Activated naive CD4-positive, alpha-beta T cell treated with Interleukin-2 at 50 U/mL for 16 hours (primary cell): Measurements from ENCODE around the gene PPP1R9A.

Experiments used
- DNase-seq: peaks from one replicate; pipeline ENCODE4 v3.0.0-alpha.2; 2020

PPP1R9A gene

DNA sequence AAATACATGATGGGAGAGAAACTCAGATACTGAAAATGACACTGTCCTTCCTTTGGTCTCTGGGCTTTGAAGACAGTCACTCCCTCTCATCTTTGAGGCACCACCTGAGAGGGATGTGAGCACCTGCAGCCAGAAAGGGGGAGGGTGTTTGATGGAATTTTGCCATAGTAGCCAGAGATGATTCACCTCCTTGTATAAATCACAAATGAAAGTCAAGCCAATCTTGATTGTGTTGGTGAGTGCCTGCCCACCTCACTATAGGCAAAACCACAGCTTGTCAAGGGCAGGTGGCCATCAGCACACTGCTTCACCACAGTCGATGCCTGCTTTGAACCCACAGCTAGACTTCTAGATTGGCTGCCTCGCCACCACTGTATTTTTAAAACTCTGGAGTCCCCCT, 368.7 kb downstream of the PPP1R9A start:
- DNase-seq = no peak

DNA sequence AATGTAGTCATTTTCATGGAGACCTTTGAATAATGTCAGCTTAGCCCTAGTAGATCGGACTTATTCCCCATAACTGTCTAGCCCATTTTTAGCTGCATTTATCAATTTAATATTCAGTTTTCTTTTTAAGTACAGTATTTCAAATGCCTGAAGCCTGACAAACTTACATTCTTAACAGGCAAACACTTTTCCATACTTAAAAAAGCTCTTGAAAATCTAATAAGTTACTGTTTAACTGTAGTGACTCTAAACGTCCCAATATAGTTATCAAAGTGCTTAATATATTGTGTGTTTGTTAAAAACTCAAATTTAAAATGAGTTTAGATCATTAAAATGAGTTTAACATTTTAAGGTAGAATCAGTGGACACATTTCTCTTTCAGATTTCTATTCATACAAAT, 372.0 kb downstream of the PPP1R9A start:
- DNase-seq = no peak

DNA sequence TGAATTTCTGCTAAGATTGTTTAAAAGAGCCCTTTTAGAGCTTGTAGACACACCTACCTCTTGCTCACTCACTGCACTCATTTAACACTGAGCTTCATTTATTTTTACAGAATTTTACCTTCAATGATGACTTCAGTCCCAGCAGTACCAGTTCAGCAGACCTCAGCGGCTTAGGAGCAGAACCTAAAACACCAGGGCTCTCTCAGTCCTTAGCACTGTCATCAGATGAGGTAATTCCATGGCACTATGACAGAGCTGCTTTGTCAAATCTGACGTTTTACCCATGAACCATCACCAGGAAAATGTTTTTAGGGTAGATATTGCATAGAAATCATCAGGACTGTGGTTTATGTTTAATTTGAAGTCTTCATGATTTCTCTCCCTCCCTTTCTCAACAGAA, 378.7 kb downstream of the PPP1R9A start:
- DNase-seq = no peak

DNA sequence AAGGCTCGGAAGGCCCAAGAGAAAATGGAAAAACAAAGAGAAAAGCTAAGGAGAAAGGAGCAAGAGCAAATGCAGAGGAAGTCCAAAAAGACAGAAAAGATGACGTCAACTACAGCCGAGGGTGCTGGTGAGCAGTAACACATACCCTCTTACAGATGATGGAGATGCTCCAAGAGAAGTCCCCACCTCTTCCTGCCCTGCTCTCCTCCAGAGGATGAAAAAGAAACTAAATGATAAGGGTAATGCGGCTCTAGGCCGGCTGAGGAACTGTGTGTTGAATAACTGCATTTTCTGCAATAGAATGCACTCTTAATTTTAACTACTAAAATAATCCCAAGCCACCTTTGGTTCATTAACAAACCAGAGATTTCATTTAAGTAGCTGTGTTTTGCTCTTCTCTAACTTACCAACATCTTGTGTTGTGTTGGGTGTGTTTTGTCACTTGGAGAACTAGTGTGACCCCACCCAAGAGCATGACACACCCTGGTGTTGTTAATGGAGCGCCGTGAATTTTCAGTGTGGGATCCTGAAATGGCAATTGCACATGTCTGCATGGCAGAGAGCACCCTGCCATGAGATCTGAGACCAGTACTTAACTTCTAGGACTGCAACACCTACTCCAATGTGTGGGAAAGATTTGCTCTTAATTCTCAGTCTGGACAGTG, 382.9 kb downstream of the PPP1R9A start:
- DNase-seq = no peak

DNA sequence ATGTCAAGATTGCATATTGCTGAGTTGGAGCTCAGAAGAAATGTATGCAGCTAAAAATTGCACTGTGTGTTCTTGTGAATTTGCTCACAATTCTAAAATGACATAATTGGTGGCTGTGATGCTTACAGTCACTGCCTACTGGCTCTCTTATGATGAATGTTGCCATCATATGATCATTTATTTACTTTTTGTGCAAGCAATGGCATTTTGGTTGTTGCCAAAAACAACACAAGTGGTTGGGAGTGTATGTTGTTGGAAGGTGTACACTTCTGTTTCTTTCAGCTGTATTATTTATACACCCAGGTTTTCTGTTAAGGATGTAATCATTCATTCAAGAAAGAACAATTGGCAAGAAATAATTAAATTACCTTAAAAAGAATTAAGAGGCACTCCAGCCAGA, 388.0 kb downstream of the PPP1R9A start:
- no peak for DNase-seq

DNA sequence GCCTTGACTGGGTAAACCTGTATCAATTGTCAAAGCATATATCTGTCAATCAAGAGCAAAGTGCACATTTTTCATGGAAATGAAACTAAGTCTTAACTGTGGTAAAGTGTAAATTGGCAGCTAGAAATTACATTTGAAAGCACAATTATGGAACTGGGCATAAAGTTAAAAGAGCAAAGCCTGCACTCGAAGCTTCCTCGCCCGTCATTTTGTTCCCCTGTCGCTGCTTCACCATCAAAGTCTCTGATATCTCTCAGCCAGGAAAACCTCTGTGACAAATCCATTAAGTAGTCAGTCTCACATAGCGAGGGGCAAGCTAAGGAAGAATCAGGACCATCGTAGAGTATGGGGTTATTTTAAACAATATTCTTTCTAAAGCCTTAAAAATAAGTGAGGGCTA, 389.1 kb downstream of the PPP1R9A start:
- no peak for DNase-seq

DNA sequence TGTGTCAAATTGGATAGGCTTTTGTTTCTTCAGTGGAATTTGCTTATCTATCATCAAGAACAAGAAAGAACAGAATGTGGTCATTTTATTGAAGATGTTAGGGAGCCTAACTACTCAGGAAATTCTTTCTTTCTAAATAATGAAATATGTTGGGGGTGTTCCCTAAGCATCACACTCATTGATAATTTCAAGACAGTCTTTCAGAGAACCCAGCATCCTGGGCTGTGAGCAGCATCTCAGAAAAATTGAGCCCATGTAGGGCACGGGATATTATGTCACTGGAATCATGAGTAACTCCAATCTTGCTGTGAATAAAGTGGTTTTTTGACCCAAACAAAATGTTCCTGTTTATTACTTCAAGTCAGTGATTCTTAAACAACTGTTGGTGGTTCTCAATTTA, 389.6 kb downstream of the PPP1R9A start:
- DNase-seq = no peak

DNA sequence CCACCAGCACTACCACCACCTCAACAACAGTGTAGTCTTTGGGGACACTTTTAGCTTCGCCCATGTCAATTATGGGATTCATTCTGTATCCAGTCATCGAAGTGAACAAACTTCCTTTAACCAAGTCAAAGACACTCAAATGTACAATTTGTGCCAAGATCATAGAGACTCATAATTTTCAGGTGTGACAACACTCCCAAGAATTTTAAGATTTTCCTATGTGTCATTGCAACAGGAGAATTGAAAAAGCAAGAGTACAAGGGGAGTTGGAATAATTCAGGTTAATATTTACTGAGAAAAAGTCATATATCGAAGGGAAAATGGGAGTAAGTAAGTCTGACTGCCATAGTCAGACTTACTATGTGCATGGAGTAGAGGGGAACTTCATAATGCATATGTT, 390.7 kb downstream of the PPP1R9A start:
- DNase-seq = no peak

DNA sequence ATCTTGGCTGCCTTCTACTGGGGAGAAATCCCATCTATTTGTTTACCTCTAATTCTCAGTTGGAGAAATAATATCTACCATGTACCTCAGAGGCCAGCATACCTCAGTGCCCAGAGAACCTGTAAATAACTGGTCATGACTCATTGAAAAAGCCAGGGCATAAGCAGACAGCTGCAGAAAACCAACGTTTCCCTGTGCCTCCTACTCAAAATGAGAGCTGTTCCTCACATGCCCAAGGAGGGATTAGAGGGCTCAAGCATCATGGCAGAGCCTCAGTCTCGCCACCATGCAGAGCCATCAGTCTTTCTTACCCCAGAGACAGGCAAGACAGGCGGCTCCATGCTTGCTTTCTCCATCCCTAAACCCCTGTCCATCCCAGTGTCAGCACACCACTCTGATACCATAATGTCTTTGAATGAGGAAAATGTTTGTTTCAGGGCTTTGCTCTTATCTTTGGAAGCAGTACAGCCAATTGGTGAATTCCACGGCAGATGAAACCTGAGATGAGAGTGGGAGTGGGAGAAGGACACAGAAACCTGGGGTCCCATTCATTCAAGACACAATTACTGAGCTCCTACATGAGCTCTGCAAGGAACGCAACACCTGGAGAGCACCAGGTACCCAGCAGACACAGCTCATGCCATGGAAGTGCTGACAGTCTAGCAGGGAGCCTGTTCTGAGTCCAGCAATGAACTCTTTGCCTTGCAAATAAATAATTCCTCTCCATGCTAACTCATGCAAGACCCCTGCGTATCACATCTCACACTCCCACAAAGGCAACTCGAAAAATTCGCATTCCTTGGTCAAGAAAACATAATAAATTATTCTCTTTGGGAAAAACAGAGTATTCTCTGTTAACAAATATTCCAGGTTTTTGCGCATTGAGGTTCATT, 395.9 kb downstream of the PPP1R9A start:
- no peak for DNase-seq

DNA sequence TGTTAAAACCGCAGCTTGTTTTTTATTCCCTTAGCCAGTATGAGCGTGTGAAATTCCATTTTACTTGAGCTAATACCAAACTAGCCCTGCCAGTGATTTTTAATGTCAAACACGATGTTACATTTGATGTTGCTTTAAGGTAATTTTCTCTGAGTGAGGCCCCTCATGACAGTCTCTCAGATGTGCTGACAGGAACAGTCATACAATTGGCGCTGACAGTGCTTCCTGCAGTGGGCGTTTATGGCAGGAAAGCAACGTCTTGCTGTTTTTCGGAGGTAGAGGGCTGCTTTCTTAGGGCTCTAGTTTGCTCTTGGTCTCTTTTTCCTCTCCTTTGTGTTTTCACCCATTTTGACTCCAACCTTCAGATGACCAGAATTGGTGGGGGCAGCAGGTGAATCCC, 397.6 kb downstream of the PPP1R9A start:
- no peak for DNase-seq

DNA sequence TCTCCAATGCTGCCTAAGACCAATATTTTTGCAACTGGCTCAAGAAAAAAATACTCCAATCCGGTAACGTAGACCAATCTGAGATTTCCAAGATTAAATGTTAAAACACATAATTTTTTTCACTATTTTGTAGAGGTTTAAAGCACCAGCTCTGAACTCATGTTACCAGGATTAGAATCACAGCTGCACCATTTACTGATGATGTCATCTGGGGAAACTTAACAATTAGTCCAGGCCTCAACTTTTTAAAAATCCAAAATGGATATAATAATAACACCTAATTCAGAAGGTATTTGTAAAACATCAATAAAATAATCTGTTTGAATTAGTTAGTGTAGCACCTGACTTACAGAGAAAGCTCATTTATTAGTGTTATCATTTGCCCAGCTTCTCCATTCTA, 402.6 kb downstream of the PPP1R9A start:
- no peak for DNase-seq

DNA sequence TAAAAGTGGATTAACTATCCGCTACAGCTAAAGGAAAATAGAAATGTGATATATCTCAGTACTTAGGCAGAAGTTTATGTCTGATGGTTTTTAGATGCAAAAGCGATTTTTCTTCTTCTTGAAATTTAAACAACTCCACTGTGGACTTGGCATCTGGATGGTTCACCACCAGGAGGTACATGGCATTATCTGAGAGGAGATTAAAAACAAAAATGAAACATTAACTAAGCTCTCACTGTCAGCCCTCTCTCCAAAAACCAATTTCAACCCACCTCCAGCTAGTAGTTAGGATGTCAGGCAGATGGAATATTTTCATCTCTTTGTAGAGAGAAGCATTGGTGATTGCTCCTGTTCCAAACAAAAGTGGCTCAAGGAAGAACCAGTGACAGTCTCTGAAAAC, 404.0 kb downstream of the PPP1R9A start:
- DNase-seq = no peak

DNA sequence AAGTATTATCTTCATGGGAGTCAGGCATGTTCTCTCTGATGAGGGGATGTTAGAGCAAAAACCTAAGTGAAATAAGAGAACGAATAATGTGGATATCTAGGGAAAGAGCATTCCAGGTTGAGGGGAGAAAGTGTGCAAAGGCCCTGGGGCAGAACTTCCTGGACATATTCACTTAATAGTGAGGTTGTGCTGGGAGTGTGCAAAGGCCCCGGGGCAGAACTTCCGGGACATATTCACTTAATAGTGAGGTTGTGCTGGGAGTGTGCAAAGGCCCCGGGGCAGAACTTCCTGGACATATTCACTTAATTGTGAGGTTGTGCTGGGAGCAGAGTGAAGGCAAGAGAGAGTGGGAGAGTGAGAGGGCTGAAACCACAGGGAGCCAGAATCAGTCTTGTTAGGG, 405.2 kb downstream of the PPP1R9A start:
- DNase-seq = no peak

DNA sequence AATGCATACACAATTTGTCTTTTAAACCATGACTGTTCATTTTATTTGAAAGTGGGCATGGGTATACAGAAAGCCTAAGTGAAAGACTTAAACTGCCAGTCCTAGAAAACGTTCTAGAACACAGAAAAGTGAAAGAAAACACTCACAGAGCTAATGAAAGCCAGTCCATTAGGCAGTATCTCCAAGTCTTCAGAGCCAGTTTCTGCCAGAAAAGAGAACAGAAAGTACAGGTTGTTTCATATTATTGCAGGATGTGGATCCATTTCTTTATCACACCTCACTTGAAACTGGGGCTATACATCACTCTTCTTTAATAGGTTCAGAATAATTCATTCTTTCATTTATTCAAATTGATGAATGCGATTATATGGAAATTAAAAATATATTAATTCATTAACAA, 409.2 kb downstream of the PPP1R9A start:
- DNase-seq = no peak

DNA sequence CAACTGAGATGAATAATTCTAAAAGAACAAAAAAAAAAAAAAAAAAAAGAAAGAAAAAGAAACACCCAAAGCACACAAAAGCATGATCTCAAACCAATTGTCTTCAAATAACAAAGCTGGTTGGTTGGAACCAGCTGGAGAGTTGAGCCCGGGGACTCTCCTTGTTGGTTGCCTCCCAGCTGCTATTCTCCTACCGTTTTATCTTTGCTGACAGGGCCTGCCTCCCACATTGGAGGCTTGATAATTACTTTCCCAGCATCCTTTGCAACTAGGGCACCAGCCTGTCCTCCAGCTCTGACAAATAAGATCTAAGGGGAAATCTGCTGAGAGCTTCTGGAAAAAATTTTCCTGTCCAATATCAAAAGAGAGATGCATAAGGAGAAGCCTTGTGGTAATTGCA, 410.2 kb downstream of the PPP1R9A start:
- DNase-seq = no peak

DNA sequence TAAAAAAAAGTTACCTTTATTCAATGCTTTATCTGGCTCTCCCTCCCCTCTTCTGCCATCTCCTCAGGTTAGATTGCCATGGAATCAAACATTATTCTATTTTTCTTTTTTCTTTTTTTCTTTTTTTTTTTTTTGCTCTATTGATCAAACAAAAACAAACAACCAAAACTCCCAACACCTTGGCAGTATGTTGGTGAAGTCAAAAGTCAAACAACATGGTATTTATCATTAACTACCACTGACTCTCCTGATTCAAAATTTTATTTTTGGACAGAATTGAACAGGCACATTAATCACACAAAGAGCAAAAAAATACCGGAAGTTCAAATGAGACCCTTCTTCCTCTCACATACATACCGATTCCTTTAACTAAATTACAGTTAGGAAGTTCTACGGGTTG, 410.6 kb downstream of the PPP1R9A start:
- DNase-seq = no peak

DNA sequence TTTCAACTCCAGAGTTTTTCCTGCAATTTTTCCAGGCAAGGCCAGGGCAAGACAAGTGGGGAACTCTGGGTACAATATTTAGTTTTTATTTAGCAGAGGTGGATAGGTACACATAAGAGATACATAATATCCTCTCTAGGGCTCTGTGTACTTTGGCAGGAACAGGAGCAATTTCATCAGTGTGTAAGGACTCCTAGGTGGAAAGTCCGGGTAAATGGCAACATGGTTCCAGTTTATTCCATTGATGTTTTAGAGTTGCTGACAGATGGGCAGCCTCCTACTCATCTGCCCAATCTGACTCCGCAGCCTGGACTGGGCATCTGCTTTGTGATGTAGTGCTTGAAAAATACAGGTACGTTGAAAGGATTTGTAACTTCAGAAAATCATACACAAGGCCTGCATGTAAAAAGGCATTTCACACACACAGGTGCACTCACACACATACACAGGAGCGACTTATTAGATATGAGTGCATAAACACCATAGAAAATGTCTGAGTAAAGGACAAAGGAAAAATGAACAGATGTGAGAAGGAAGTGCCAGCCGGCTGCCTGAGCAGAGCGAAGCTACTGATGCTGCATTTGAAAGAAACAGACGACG, 411.2 kb downstream of the PPP1R9A start:
- no peak for DNase-seq

DNA sequence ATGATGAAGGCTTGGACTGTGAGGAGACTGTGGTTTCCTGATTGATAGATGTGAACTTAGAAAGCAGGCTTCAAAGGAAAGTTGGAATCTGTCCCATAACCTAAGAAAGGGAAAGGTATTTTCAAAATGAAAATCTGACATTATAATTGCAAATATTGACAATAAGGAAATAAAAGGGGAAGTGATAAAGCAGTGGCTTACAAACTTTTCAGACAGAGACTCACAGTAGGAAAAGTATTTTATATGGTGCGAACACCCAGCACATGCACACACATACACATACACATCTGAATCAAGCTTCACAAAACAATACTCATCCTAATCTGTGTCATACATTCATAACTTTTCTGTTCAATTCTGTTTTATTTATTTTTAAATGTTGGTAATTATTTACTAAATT, 412.2 kb downstream of the PPP1R9A start:
- no peak for DNase-seq

DNA sequence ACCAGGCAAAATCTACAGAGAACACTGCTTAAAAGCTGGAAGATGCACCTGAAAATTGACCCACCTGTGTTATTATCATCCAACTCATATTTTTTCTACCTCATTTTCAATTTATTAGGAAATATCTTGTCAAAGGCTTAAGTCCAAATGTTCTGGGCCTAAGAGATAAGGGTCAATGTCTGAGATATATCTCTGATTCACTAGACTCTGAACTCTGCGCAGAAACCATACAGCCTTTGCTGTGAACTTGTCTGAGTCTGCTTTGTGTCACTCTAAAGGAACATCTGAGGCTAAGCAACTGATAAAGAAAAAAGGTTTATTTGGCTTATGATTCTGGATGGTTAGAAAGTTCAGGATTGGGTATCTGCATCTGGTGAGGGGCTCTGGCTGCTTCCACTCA, 413.3 kb downstream of the PPP1R9A start:
- no peak for DNase-seq

DNA sequence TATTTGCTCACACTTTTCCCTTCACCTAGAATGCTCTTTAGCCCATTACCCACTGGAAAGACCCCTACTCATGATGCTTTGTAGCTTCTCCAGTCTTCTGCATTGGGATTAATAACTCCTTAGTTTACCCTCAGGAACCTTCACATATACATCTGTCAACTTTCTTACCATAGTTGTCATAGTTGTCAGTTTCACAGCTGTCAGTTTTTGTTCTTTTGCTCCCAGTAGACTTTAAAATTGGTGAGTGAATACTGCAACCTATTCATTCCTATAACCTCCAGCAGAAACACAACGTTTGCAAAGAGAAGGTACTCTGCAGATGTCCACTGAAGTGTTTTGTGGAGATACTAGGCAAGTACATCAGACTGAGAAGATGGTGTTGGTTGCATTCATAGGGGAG, 414.3 kb downstream of the PPP1R9A start:
- no peak for DNase-seq

DNA sequence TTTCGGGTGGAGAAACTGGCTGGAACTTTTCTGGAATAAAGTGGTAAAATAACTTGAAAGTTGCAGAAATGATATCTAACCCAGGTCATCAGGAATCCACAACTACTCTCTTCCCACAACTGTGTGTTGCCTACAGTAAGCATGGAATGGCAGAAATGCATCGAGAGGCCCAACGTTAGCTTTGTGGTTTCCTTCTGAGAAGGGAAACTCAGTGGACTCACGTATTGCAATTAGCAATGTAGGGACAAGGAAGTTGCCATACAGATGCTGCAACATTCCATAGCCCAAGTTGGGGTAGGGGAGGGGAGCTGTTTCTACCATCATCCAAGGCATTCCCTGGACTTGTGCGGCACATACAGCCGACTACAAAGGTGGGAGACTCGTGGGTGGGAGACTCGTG, 415.0 kb downstream of the PPP1R9A start:
- DNase-seq = no peak

DNA sequence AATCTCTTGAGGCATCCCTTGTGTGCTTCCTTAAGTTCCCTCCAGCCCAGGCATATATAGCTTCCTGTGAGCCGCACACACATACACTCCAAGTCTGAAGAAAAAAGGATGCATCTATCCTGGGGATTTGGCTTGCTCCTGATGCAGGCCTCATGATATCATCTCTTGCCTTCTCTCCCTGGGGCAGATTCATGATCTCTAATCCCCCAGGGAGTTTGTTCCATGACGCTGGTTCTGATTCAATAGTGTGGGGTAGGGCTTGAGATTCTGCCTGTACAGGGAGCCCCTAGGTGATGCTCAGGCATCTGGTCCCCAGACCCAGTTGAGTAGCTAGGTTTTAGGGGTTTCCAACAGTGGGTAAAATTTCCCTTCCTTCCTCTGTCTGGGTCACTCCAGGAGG, 415.5 kb downstream of the PPP1R9A start:
- no peak for DNase-seq

DNA sequence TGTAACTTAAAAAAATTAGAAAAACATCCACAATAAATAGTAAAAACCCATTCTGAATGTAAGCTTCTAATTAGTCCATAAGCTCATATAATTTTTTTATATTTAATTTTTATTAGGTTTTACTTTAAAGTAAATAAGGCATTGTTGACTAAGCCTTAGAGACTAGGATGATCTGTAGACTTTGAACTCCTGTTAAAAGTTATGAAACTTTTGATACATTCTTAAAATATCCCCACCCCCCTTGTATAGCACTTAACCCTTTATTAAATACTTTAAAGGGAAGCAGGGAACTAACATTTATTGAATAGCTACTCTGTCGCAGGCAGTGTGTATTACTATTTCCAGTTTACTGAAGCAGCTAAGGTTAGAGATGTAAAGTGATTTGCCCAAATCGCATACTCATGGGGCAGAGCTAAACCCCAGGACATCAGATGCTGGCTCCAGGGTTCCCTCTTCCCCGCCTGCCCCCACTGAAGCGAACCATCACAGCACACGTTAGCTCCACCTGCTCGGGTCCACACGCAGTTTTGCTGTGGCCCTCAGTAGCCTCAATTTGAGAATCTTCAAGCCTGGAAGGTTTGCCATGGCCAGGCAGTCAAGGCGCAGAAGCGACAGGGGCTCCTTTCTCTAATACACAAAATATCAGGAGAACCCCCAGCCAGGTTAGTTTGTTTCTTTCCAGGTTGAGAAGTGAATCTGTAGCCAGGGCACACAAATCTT, 416.2 kb downstream of the PPP1R9A start:
- no peak for DNase-seq

DNA sequence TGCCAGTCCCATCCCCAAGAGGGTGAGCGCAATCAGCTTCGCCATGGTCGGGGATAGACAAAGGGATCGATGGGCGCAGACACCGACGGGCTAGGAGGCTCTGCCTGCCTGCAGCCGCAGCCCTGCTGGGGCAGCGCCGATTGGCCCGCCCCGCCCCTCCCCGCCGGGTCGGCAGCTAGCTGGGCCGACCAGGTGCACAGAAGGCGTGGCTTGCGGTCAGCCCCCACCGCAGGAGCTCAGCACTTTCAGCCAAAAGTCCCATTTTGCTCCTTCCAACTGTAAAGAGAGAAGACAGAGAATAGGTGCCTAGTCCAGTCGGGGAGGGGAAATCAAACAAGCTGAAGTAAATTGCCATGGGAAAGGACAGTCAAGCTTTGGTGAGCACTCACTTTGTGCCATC, 417.0 kb downstream of the PPP1R9A start, which contains the start of gene PON1:
Gene PON1, minus strand, starts transcription at position 102 of the 400 bp plus-strand sequence. Its CDS starts 57 bp downstream, at position 45.
- DNase-seq = peak; percentile 3
